Osteocyte (in vitro differentiated cells): ENCODE results near the gene PROB1. TPM values are rescaled to one million over a fixed set of nuclear protein-coding genes. Genes with fewer than 3 reads are reported as not detected.
A peak's percentile ranks its signal among the peaks of the same experiment; 100 is the strongest.
"Not testable (repeated sequence)": the region's sequence is repeated elsewhere in the genome, so short reads cannot be mapped to it uniquely, and the experiment has no call there.

Experiments
- DNase-seq: peaks from one replicate; pipeline ENCODE4 v3.0.0; 2021; ENCODE audit warnings: mixed read lengths; ENCODE audit not compliant: unreplicated experiment; ENCODE audit errors: extremely low spot score
- H3K27ac Mint-ChIP-seq: one replicate; pipeline ENCODE4 v1.8.0; 2021; ENCODE audit warnings: mild to moderate bottlenecking, mixed read lengths; ENCODE audit not compliant: unreplicated experiment
- H3K27me3 Mint-ChIP-seq: one replicate; pipeline ENCODE4 v1.8.0; 2021; ENCODE audit warnings: mixed read lengths; ENCODE audit not compliant: unreplicated experiment
- H3K36me3 Mint-ChIP-seq: one replicate; pipeline ENCODE4 v1.8.0; 2021; ENCODE audit warnings: mixed read lengths; ENCODE audit not compliant: unreplicated experiment
- H3K4me1 Mint-ChIP-seq: one replicate; pipeline ENCODE4 v1.8.0; 2021; ENCODE audit warnings: mixed read lengths; ENCODE audit not compliant: unreplicated experiment
- H3K4me3 Mint-ChIP-seq: one replicate; pipeline ENCODE4 v1.8.0; 2021; ENCODE audit warnings: mild to moderate bottlenecking, moderate library complexity, mixed read lengths; ENCODE audit not compliant: unreplicated experiment
- H3K9me3 Mint-ChIP-seq: one replicate; pipeline ENCODE4 v1.8.0; 2021; ENCODE audit warnings: mixed read lengths; ENCODE audit not compliant: unreplicated experiment
- CTCF ChIP-seq: fragments of 200-600 bp; sonication (generic); IDR thresholded peaks from 2 replicates; pipeline ENCODE4 v1.5.0; 2021; ENCODE audit warnings: antibody characterized with exemption, mild to moderate bottlenecking, moderate library complexity
- long read RNA-seq: library from polyadenylated mRNA; unstranded; transcript quantifications from one replicate; pipeline ENCODE4 v2.0.0, GENCODE V29; 2021
- total RNA-seq: library from RNA; stranded (reverse); gene quantifications from 2 replicates; pipeline ENCODE4 v1.2.1, GENCODE V29; 2021

The PROB1 gene
- 1.5 and 1.6 TPM in 2 replicates for total RNA-seq
- long read RNA-seq: 0 reads

- Mint-ChIP-seq H3K4me3 (peak within 1 kb of the TSS; percentile 78), H3K27me3 (no peaks in the 10 kb centered on the region), H3K27ac (no peak within 1 kb of the TSS), H3K4me1 (peaks cover 28% of the 10 kb centered on the region), H3K36me3 (peaks cover 6% of the 10 kb centered on the region), H3K9me3 (no peaks in the 10 kb centered on the region)
- no peak for DNase-seq
- no peak for TF ChIP-seq CTCF
These were observed at the start of gene PROB1 for GRCh38 chr5:139394654-139395566. Gene PROB1, minus strand, starts transcription at chr5:139395104. Its CDS starts 23 bp downstream, at chr5:139395081.

GRCh38 chr5:139443831-139444453 is 49.0 kb upstream of the PROB1 start:
- DNase-seq: no peak
- Mint-ChIP-seq H3K9me3 (no peaks in the 10 kb centered on the region), H3K4me1 (peaks cover 43% of the 10 kb centered on the region), H3K36me3 (no peaks in the 10 kb centered on the region), H3K4me3 (no peak overlapping the region), H3K27me3 (no peaks in the 10 kb centered on the region), H3K27ac (peak overlapping the region; percentile 81)
- TF ChIP-seq CTCF: no peak

GRCh38 chr5:139440416-139440815 is 45.5 kb upstream of the PROB1 start:
- Mint-ChIP-seq H3K4me1 (peaks cover 42% of the 10 kb centered on the region), H3K36me3 (peaks cover 12% of the 10 kb centered on the region)
- DNase-seq, H3K27me3 Mint-ChIP-seq, H3K27ac Mint-ChIP-seq, H3K4me3 Mint-ChIP-seq, H3K9me3 Mint-ChIP-seq: not testable (repeated sequence)

- peak; percentile 96 for DNase-seq
- Mint-ChIP-seq H3K4me3 (peak within 1 kb of the TSS; percentile 98), H3K4me1 (peaks cover 31% of the 10 kb centered on the region), H3K27me3 (no peaks in the 10 kb centered on the region), H3K9me3 (no peaks in the 10 kb centered on the region), H3K36me3 (peaks cover 17% of the 10 kb centered on the region), H3K27ac (peak within 1 kb of the TSS; percentile 95)
- no peak for TF ChIP-seq CTCF
These were observed 44.4 kb upstream of the PROB1 start, which contains the start of gene DNAJC18 for GRCh38 chr5:139439013-139439903. Gene DNAJC18, minus strand, starts transcription at chr5:139439525. Its CDS starts 80 bp downstream, at chr5:139439445.

GRCh38 chr5:139438707-139439012 is 43.8 kb upstream of the PROB1 start:
- Mint-ChIP-seq H3K36me3 (peaks cover 17% of the 10 kb centered on the region), H3K4me3 (peak overlapping the region; percentile 98), H3K27me3 (no peaks in the 10 kb centered on the region), H3K4me1 (peaks cover 25% of the 10 kb centered on the region), H3K9me3 (no peaks in the 10 kb centered on the region), H3K27ac (peak overlapping the region; percentile 39)
- DNase-seq: no peak
- no peak for TF ChIP-seq CTCF
